22Rv1 (cell line): ENCODE measurements around the gene RHBDL3.

ENCODE experiments used
- H3K27ac ChIP-seq: fragments of 450-650 bp; 2 replicates; pipeline ENCODE4 v1.5.1; 2017
- CTCF ChIP-seq: fragments of 450-650 bp; IDR thresholded peaks from 2 replicates; pipeline ENCODE4 v1.5.1; 2017; ENCODE audit warnings: mild to moderate bottlenecking
- ZFX ChIP-seq: fragments of 450-650 bp; IDR thresholded peaks from 2 replicates; pipeline ENCODE4 v1.6.1; 2017; ENCODE audit warnings: antibody characterized with exemption, borderline replicate concordance

RHBDL3 gene

GRCh38 chr17:32302037-32302436 is 36.4 kb downstream of the RHBDL3 start:
- TF ChIP-seq ZFX (no peak), CTCF (no peak)
- H3K27ac ChIP-seq = no peak overlapping the region

GRCh38 chr17:32302860-32303649 is 37.4 kb downstream of the RHBDL3 start:
- TF ChIP-seq ZFX (no peak), CTCF (no peak)
- H3K27ac ChIP-seq = no peak overlapping the region

- no peak overlapping the region for H3K27ac ChIP-seq
- no peak for TF ChIP-seq CTCF
These were observed 38.2 kb downstream of the RHBDL3 start for GRCh38 chr17:32303781-32304288.

- no peak overlapping the region for H3K27ac ChIP-seq
- no peak for TF ChIP-seq CTCF
- TF ChIP-seq ZFX = no peak
These were observed 39.4 kb downstream of the RHBDL3 start for GRCh38 chr17:32305049-32305448.

- TF ChIP-seq CTCF (no peak), ZFX (no peak)
- no peak overlapping the region for H3K27ac ChIP-seq
These were observed 42.0 kb downstream of the RHBDL3 start for GRCh38 chr17:32307658-32308057.

GRCh38 chr17:32311028-32311536 is 45.5 kb downstream of the RHBDL3 start:
- H3K27ac ChIP-seq = no peak overlapping the region
- no peak for TF ChIP-seq CTCF
- TF ChIP-seq ZFX = no peak

GRCh38 chr17:32314636-32315035 is 49.0 kb downstream of the RHBDL3 start:
- no peak for TF ChIP-seq CTCF
- TF ChIP-seq ZFX = no peak
- no peak overlapping the region for H3K27ac ChIP-seq
